ENCODE data around the gene NHP2. TPM values are rescaled to one million over a fixed set of nuclear protein-coding genes. Genes with fewer than 3 reads are reported as not detected.
"Not testable (repeated sequence)": the region's sequence is repeated elsewhere in the genome, so short reads cannot be mapped to it uniquely, and the experiment has no call there.

The NHP2 gene
- total RNA-seq, 1 experiment from 2014 or later: 322 TPM

DNA sequence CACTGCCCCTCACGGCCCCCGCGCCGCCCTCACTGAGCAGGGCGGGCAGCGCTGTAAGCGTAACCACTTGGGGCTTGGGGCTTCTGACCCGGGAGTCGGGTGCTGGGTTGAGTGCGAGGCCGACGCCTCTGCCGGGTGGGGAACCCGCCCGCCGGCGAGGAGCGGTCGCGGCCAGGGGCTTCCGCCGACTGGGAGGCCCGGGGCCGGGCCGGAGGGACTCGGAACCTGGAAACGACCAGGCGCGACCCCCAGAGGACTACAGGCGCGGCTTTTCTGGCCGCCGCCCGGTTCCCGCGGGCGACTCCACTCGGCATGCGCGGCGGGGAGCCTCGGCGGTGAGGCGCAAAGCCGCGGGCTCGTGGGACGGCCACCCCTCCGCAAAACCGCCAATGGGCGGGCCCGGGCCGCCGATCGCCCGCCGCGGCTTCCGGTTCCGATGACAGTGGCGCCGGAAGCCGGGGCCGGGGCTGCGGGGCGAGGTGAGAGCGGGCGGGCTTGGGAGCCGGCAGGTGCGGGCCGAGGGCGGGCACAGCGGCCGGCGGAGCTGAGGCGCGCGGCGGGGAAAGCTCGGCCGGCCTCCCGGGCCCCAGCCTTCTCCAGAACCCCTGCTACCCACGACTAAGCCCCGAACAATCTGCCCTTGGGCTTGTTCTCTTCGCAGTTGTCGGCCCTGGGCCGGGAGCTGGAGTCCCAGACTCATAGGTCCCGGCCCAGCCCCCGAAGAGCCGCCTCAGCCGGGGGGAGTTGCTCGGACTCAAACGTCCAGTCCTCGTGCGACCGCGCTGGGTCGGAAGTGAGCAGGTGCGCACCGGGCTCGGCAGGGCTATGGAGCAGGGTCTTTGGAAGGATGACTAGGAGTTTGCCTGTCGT, 22.9 kb downstream of the NHP2 start, which contains the start of gene RMND5B:
Gene RMND5B (plus strand): TSS at position 439 of the 870 bp plus-strand sequence. CDS start 7,106 bp downstream, outside the sequence.
- H3K27ac Mint-ChIP-seq (ENCODE audit: low read depth, unreplicated experiment): peak within 1 kb of the TSS; percentile 81
- peaks cover 18% of the 10 kb centered on the region for H3K4me1 Mint-ChIP-seq (ENCODE audit: insufficient read depth, unreplicated experiment)
- TF ChIP-seq, protein P1, sequence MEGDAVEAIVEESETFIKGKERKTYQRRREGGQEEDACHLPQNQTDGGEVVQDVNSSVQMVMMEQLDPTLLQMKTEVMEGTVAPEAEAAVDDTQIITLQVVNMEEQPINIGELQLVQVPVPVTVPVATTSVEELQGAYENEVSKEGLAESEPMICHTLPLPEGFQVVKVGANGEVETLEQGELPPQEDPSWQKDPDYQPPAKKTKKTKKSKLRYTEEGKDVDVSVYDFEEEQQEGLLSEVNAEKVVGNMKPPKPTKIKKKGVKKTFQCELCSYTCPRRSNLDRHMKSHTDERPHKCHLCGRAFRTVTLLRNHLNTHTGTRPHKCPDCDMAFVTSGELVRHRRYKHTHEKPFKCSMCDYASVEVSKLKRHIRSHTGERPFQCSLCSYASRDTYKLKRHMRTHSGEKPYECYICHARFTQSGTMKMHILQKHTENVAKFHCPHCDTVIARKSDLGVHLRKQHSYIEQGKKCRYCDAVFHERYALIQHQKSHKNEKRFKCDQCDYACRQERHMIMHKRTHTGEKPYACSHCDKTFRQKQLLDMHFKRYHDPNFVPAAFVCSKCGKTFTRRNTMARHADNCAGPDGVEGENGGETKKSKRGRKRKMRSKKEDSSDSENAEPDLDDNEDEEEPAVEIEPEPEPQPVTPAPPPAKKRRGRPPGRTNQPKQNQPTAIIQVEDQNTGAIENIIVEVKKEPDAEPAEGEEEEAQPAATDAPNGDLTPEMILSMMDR (IDR thresholded peaks at IDR 0.05; ENCODE audit: unreplicated experiment): no peak
- DNase-seq (ENCODE audit: unreplicated experiment): peak; percentile 80
- peaks cover 26% of the 10 kb centered on the region for H3K36me3 Mint-ChIP-seq (ENCODE audit: insufficient read depth, unreplicated experiment)
- intact Hi-C loops (cut with micrococcal nuclease): loop anchor here (5.0 kb wide), 1 partner anchor 54 kb away; no protein-coding TSS in a partner anchor
- H3K9me3 Mint-ChIP-seq (ENCODE audit: unreplicated experiment): no peaks in the 10 kb centered on the region
- no peaks in the 10 kb centered on the region for H3K27me3 Mint-ChIP-seq (ENCODE audit: insufficient read depth, unreplicated experiment)
- TSS peak; percentile 59 for BruUV-seq (replicated peaks)
- CTCF ChIA-PET: interaction anchor here (0.6 to 8.9 kb wide), 4 partner anchors 15 to 583 kb away, joined by 3 to 101 read pairs (median 52); no protein-coding TSS in a partner anchor
- H3K4me3 Mint-ChIP-seq (ENCODE audit: unreplicated experiment): peak within 1 kb of the TSS; percentile 74
- POLR2A ChIA-PET: interaction anchor here (0.7 to 2.0 kb wide), 7 partner anchors 10 to 584 kb away, joined by 3 to 15 read pairs (median 4); partner anchors contain the start of gene NHP2

- POLR2A ChIA-PET: interaction anchor here (0.7 to 1.4 kb wide), 5 partner anchors 9 to 52 kb away, joined by 3 to 6 read pairs (median 6); partner anchors contain the start of gene NHP2
- not testable (repeated sequence) for H3K9me3 Mint-ChIP-seq (ENCODE audit: unreplicated experiment)
Measured at GRCh38 chr5:178130234-178130575, 23.5 kb downstream of the NHP2 start.

DNA sequence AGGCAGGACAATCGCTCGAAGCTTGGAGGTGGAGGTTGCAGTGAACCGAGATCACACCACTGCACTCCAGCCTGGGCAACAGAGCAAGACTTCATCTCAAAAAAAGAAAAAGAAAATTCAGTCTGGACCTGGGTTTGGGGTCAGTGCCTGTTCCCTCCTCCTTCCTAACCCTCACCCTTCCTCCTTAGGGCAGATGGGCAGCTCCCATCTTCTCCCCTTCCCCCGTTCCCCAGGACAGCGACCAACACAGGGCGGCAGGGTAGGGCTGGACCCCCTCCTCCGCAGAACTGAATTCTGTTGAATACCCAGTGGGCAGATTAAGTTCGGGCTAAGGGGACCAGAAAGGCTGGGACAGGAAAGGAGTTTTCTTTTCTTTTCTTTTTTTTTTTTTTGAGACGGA, 24.4 kb downstream of the NHP2 start:
- H3K27me3 Mint-ChIP-seq (ENCODE audit: insufficient read depth, unreplicated experiment): no peaks in the 10 kb centered on the region
- H3K4me1 Mint-ChIP-seq (ENCODE audit: insufficient read depth, unreplicated experiment): peaks cover 18% of the 10 kb centered on the region
- ChIA-PET CTCF (interaction anchor here (0.6 to 1.3 kb wide), 3 partner anchors 9 to 53 kb away, joined by 3 read pairs; no protein-coding TSS in a partner anchor), POLR2A (interaction anchor here (0.7 to 1.4 kb wide), 6 partner anchors 8 to 51 kb away, joined by 3 to 6 read pairs (median 5); partner anchors contain the start of gene NHP2)
- H3K9me3 Mint-ChIP-seq (ENCODE audit: unreplicated experiment): no peaks in the 10 kb centered on the region
- DNase-seq (ENCODE audit: unreplicated experiment): no peak
- BruUV-seq (replicated peaks): no TSS peak
- no peak overlapping the region for H3K4me3 Mint-ChIP-seq (ENCODE audit: unreplicated experiment)
- peaks cover 12% of the 10 kb centered on the region for H3K36me3 Mint-ChIP-seq (ENCODE audit: insufficient read depth, unreplicated experiment)
- no peak overlapping the region for H3K27ac Mint-ChIP-seq (ENCODE audit: low read depth, unreplicated experiment)
- intact Hi-C loops (cut with micrococcal nuclease): no loop called here
- TF ChIP-seq, protein P1 (IDR thresholded peaks at IDR 0.05; ENCODE audit: unreplicated experiment): no peak

More at GRCh38 chr5:178130234-178130575, 23.5 kb downstream of the NHP2 start:
- intact Hi-C loops (cut with micrococcal nuclease): loop anchor here (5.0 kb wide), 1 partner anchor 53 kb away; no protein-coding TSS in a partner anchor
- peaks cover 18% of the 10 kb centered on the region for H3K4me1 Mint-ChIP-seq (ENCODE audit: insufficient read depth, unreplicated experiment)
- CTCF ChIA-PET: interaction anchor here (1.3 to 8.9 kb wide), 2 partner anchors 16 to 54 kb away, joined by 3 to 101 read pairs; no protein-coding TSS in a partner anchor
- H3K36me3 Mint-ChIP-seq (ENCODE audit: insufficient read depth, unreplicated experiment): peaks cover 20% of the 10 kb centered on the region
- TSS peak; percentile 62 for BruUV-seq (replicated peaks)
- peak overlapping the region; percentile 74 for H3K4me3 Mint-ChIP-seq (ENCODE audit: unreplicated experiment)
- not testable (repeated sequence) for H3K27ac Mint-ChIP-seq (ENCODE audit: low read depth, unreplicated experiment); H3K27me3 Mint-ChIP-seq (ENCODE audit: insufficient read depth, unreplicated experiment); DNase-seq (ENCODE audit: unreplicated experiment)

DNA sequence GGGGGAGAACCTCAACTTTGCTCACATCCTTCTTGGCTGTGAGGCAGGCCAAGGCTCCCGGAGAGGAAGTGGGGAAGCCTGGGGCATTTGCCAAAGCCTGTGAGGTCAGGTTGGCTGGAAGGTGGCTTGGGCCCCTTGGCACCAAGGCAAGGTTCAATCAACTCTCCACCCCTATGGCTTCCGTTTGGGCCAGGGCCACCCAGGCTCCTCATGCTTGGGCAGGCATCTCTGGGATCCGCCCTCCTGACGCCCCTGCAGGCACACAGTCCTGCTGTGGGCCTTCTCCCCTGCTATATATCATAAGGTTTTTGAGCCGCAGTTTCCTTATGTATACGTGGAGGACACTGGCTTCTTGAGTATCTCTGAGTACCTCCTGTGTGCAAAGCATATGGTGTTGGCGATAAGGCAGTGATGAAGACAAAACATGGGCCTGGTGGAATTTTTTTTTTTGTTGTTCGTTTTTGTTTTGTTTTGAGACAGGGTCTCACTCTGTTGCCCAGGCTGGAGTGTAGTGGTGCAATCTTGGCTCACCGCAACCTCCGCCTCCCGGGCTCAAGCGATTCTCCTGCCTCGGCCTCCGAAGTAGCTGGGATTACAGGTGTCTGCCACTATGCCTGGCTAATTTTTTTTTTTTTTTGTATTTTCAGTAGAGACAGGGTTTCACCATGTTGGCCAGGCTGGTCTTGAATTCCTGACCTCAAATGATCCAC, 26.2 kb downstream of the NHP2 start:
- ChIA-PET CTCF (interaction anchor here (0.6 to 1.2 kb wide), 2 partner anchors 18 to 38 kb away, joined by 3 to 4 read pairs; no protein-coding TSS in a partner anchor), POLR2A (interaction anchor here (0.7 kb wide), 1 partner anchor 941 kb away, joined by 3 read pairs; no protein-coding TSS in a partner anchor)
- H3K36me3 Mint-ChIP-seq (ENCODE audit: insufficient read depth, unreplicated experiment); DNase-seq (ENCODE audit: unreplicated experiment); BruUV-seq (replicated peaks); H3K27ac Mint-ChIP-seq (ENCODE audit: low read depth, unreplicated experiment); intact Hi-C loops (cut with micrococcal nuclease); H3K9me3 Mint-ChIP-seq (ENCODE audit: unreplicated experiment); H3K4me3 Mint-ChIP-seq (ENCODE audit: unreplicated experiment); H3K27me3 Mint-ChIP-seq (ENCODE audit: insufficient read depth, unreplicated experiment): not testable (repeated sequence)
- peaks cover 12% of the 10 kb centered on the region for H3K4me1 Mint-ChIP-seq (ENCODE audit: insufficient read depth, unreplicated experiment)
